Stimulated activated CD8-positive, alpha-beta memory T cell treated with anti-CD3 and anti-CD28 coated beads, Interleukin-12 subunit alpha, Interleukin-12 subunit beta, amount 100 ng/mL, for 1 hour (primary cell): ENCODE results near the gene AMER2.
A peak's percentile ranks its signal among the peaks of the same experiment; 100 is the strongest.

Source experiments
- DNase-seq: peaks from one replicate; pipeline ENCODE4 v3.0.0-alpha.2; 2020; ENCODE audit warnings: low read depth

The AMER2 gene

DNA sequence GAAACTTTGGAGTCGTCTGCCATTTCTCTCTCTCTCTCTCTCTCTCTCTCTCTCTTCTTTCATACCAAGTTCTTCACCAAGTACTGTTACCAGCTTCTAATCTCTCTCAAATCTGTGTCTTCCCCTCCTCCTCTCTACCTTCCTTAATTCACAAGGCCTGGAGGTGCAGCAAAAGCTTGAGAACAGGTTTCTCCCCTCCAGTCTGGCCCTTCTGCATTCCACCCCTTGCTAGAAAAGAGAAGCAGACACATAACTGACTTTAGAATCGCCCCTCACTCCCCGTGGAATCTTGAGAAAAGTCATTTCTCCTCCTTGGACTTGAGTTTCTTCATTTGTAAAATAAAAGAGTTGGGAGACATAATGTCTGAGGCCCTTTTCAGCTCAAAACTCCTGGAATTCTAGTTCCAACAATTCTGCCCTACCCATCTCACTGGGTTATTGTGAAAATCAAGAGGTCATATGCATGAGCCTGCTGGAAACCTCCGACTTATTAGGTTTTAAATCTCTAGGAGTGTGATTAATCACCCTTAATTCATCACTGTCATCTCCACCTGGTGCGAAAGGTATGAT is 20.4 kb downstream of the AMER2 start:
- DNase-seq: no peak

- DNase-seq: no peak
Measured at GRCh38 chr13:25149711-25150110, 22.4 kb downstream of the AMER2 start.

GRCh38 chr13:25148402-25148771 is 23.7 kb downstream of the AMER2 start:
- DNase-seq: no peak

- no peak for DNase-seq
Measured at GRCh38 chr13:25147638-25148401, 24.3 kb downstream of the AMER2 start.

GRCh38 chr13:25143706-25144105 is 28.4 kb downstream of the AMER2 start:
- DNase-seq: no peak

DNA sequence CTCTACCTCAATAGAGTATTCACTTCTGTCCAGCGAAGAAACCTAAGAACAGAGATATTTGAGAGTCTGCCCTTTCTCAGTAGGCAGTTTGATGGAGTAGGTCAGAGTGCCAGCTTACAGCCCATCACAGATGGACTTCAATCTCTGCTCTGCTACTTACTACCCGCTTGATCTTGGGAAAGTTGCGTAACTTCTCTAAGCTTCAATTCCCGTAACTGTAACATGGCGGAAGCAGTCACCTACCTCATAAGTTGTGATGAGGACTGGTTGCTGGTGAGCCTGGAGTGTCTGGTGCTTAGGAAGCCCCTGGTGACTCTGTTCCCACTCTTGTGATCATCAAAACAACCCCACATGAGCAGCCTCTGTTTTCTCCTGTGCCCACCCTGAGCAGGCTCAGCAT is 31.0 kb downstream of the AMER2 start:
- no peak for DNase-seq

- DNase-seq: no peak
Measured at GRCh38 chr13:25137788-25138115, 34.3 kb downstream of the AMER2 start.

DNA sequence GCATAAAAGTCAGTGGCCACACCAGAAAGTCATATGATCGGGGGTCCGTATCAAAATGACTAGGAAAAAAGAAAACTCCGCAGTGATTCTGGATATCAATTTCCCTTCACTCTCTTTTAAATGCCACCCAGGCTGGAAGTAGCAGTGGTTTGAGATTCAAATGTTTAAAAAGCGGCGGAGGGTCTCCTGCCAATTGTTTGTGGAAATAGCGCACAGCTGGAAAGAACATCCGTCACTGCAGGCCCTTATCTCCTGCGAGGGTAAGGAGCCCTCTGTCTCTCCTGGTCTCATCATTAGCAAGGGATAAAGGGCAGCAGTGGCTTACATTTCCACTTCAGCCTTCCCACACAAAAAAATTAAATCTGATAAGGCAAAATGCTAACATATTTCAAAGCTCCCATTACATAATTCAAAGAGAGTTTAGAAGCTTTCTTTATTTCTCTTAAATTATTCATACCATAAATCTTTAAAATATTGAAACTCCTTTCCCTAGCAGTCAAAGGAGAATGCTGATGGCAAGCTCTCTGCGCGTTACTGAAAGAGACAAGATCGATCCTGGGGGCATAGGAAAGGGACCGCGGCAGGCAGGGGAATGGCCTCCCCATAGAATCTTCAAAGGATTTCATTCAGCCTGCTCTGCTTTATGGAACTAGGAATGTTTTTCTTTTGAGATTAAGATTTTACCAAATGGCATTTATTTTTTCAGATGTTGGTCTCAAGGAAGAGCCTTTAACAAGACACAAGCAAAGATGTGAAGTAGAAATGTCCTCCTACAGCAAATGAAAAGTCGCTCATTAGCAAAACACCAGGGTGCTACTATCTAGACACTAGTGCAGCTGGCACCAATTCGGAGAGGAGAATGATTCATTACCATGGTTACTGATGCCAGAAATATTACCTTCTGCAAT is 35.0 kb downstream of the AMER2 start:
- DNase-seq: no peak

- DNase-seq: no peak
Measured at GRCh38 chr13:25135896-25136295, 36.2 kb downstream of the AMER2 start.

DNA sequence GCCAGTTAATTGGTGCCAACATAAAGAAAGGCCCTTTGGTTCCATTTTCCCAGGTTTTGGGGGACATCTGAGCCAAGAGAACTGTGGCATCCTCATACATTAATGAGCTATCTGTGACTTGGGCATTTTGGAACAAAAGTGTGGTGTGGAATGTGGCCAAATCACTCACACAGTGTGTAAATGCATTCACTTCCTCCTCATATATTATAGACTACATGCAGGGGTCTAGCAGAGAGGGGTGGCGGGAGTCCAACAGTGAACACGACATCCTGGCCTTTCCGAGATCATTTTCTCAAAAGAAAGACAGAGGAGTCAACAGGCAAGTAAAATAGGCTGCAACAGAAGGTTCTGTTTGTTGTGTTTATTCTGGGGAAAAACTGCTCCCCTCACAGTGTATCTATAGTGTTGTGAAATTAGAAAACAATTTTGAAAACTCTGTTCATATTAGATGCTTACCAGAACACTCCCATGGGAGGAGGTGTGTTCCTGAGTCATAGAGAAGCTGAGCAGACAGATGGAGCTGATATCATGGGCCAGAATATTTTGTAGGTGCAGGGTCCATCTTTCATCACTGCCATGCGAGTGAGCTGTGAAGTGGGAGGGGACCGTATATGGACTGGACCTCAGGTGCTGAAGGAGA is 39.2 kb downstream of the AMER2 start:
- no peak for DNase-seq

GRCh38 chr13:25131881-25132420 is 40.1 kb downstream of the AMER2 start:
- DNase-seq: no peak

DNA sequence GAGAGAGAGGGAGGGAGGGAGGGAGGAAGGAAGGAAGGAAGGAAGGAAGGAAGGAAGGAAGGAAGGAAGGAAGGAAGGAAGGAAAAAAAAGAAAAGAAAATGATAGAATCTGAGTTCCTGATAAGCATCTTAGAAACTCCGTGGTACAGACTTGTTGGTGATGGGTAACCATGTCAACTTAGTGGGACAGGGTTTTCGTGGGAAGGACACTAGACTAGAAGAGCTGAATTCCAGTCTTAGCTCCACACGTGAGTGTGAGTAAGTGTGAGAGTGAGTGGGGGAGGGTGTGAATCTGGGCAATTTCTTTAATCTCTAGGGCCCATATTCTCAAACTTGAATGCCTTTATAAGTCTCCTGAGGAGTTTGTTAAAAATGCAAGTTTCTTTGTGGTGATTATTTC is 41.1 kb downstream of the AMER2 start:
- DNase-seq: no peak

DNA sequence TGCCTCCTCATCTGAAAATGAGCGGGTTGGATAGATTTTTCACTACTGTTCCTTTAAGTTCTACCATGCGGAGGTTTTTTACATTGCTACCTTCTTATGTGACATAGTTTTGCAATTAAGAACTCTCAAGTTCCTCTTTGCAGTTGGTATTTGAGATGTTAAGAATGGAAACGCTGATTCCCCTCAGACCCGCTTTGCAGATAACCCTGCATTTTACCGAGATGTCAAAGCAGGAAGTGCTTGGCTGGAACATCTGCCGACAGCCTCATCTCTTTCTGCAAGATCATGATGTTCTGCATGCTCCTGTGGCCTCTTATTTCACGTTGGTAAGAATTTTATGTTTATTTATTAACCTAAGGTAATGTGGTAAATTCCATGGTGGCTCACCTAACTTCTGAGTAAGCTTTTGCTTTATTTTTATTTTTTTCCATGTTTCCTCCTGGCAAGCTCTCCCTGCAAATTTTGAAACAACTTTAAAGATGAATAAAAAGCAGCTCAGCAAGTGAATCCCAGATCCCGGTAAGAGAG is 53.6 kb downstream of the AMER2 start:
- DNase-seq: no peak

GRCh38 chr13:25117312-25117711 is 54.8 kb downstream of the AMER2 start:
- DNase-seq: no peak

- no peak for DNase-seq
Measured at GRCh38 chr13:25116044-25116443, 56.0 kb downstream of the AMER2 start.

DNA sequence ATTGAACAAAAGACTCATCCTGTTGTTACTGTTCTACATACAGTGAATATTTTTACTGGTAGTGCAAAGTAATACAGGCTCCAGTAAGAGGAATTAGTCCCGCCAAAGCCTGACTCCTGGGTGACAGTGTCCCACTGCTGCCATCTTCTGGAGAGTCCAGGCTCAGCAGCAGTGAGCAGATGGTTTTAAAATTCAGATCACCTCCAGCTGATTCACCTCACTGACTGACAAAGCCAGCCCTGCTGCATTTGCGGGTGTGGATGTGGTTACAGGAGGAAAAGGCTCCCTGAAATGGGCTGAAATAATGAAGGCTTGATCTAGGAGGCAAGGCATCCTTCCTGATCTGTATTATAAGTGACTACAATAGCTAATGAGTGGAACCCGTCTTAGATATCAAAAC is 57.9 kb downstream of the AMER2 start:
- DNase-seq: peak; percentile 24

GRCh38 chr13:25112695-25113255 is 59.3 kb downstream of the AMER2 start:
- DNase-seq: no peak
